Heart left ventricle (tissue), 13 donors: Measurements from ENCODE around the gene RRBP1.

ENCODE experiments used
- CTCF ChIP-seq, 12 donors: fragments of 200-600 bp; sonication (generic) in 4 of 12; IDR thresholded peaks; one replicate each; pipeline versions ENCODE4 v1.5.0 to v1.8.0; 2018 to 2022; ENCODE audit warnings: antibody characterized with exemption in 12 of 12, mild to moderate bottlenecking in 5 of 12
- POLR2A ChIP-seq, 2 donors: fragments of 450-650 bp; IDR thresholded peaks; one replicate each; pipeline ENCODE4 v1.6.1; 2017; ENCODE audit warnings: antibody characterized with exemption in 2 of 2, mild to moderate bottlenecking in 2 of 2, moderate library complexity in 2 of 2
- donor health status: ischemic (EF 13 %, LVEDD 7.1; RV severe dilation, severe dysfunction).
- donor health status: DM: no; HTN: yes; CAD: no.
- donor health status: DM: no; HTN: no; CAD: no.
- donor health status: ischemic (EF 25% LVEDD 6.9; RV normal size, moderate dysfunction).
- donor health status: ischemic (EF 25% LVEDD 5.7; RV mildly dilated, moderate dysfunction).
- donor health status: ischemic (EF 35%, LVEDD 5.7; RV mildly dilated, moderate dysfunction).
- donor health status: nonischemic (EF 11% LVEDD 7.7; RV severe dilation, severe dysfunction).
- donor health status: DM: yes; HTN: yes; CAD: no.
- donor health status: PGD.
- donor health status: ischemic (EF 29% LVEDD 5.4; RV normal size, mild dysfunction).
- donor health status: nonischemic (EF 23%, LVEDD 6.1; RV moderate dilation, normal function).

- TF ChIP-seq CTCF (IDR thresholded peaks at IDR 0.05) (no peak), POLR2A (IDR thresholded peaks at IDR 0.05) (no peak)
Observed at GRCh38 chr20:17669306-17669931, 12.6 kb downstream of the RRBP1 start.
